CD1c-positive myeloid dendritic cell (primary cell): ENCODE measurements around the gene CNKSR3.

Experiments
- DNase-seq: peaks from one replicate; pipeline ENCODE4 v3.0.0-alpha.2; 2016; ENCODE audit errors: extremely low spot score

Gene CNKSR3

GRCh38 chr6:154479351-154479769 lies 31.1 kb downstream of the CNKSR3 start:
- DNase-seq, result no peak

- DNase-seq, result no peak
These were observed 31.8 kb downstream of the CNKSR3 start for GRCh38 chr6:154478701-154479060.

- peak; percentile 62 for DNase-seq
These were observed 32.3 kb downstream of the CNKSR3 start for GRCh38 chr6:154478021-154478700.

- no peak for DNase-seq
These were observed 34.0 kb downstream of the CNKSR3 start for GRCh38 chr6:154476494-154476893.

- peak; percentile 40 for DNase-seq
These were observed 35.6 kb downstream of the CNKSR3 start for GRCh38 chr6:154474648-154475428.

- DNase-seq, result no peak
These were observed 37.2 kb downstream of the CNKSR3 start for GRCh38 chr6:154473324-154473723.

- no peak for DNase-seq
These were observed 38.7 kb downstream of the CNKSR3 start for GRCh38 chr6:154471609-154472362.

GRCh38 chr6:154469306-154469935 lies 41.1 kb downstream of the CNKSR3 start:
- no peak for DNase-seq

- DNase-seq, result no peak
These were observed 41.7 kb downstream of the CNKSR3 start for GRCh38 chr6:154468760-154469159.

GRCh38 chr6:154466971-154467679 lies 43.4 kb downstream of the CNKSR3 start:
- DNase-seq, result no peak

- DNase-seq, result no peak
These were observed 44.3 kb downstream of the CNKSR3 start for GRCh38 chr6:154466139-154466538.

- DNase-seq, result no peak
These were observed 46.7 kb downstream of the CNKSR3 start for GRCh38 chr6:154463573-154464419.

- DNase-seq, result no peak
These were observed 48.1 kb downstream of the CNKSR3 start for GRCh38 chr6:154462425-154462824.

GRCh38 chr6:154461348-154461747 lies 49.1 kb downstream of the CNKSR3 start:
- DNase-seq, result no peak

- no peak for DNase-seq
These were observed 50.0 kb downstream of the CNKSR3 start for GRCh38 chr6:154460306-154461071.

- no peak for DNase-seq
These were observed 51.0 kb downstream of the CNKSR3 start for GRCh38 chr6:154459513-154459912.

GRCh38 chr6:154458565-154459470 lies 51.7 kb downstream of the CNKSR3 start:
- DNase-seq, result no peak

GRCh38 chr6:154457881-154458284 lies 52.6 kb downstream of the CNKSR3 start:
- no peak for DNase-seq
